PC-9 (cell line): ENCODE data around the gene KLHL18. TPM values are rescaled to one million over a fixed set of nuclear protein-coding genes. Genes with fewer than 3 reads are reported as not detected.
A peak's percentile ranks its signal among the peaks of the same experiment; 100 is the strongest.

Experiments
- BruUV-seq: library from RNA; stranded (reverse); fragments of 400-500 nt; replicated peaks from 2 replicates; lab custom pipeline; 2021; lab: Mats Ljungman, UMichigan
- CTCF ChIA-PET: fragments of 300-600 bp; sonication (Branson Sonifier 250); formaldehyde crosslinking; loops from one replicate; lab custom pipeline; 2022; ENCODE audit warnings: antibody characterized with exemption; lab: Charles Lee
- POLR2A ChIA-PET: fragments of 300-600 bp; sonication (Branson Sonifier 250); formaldehyde crosslinking; loops from one replicate; lab custom pipeline; 2022; ENCODE audit warnings: antibody characterized with exemption; ENCODE audit not compliant: unreplicated experiment; lab: Charles Lee
- DNase-seq, 2 experiments: peaks; one replicate each; pipeline versions ENCODE4 v3.0.0 to v3.0.0-alpha.2; 2015 to 2022; ENCODE audit warnings: mixed read lengths in 1 of 2
- H2AFZ ChIP-seq: fragments of 200-600 bp; sonication (generic); 2 replicates; pipeline ENCODE4 v1.8.1; 2017; ENCODE audit warnings: antibody characterized with exemption
- H3F3A ChIP-seq: fragments of 200-600 bp; sonication (generic); 2 replicates; pipeline ENCODE4 v1.8.1; 2017; ENCODE audit warnings: antibody characterized with exemption, mild to moderate bottlenecking, low read depth; ENCODE audit not compliant: insufficient read depth
- H3K27ac ChIP-seq: fragments of 200-600 bp; sonication (generic); 2 replicates; pipeline ENCODE4 v1.6.1; 2016; ENCODE audit warnings: mixed run types
- H3K27me3 ChIP-seq: fragments of 200-600 bp; sonication (generic); 2 replicates; pipeline ENCODE4 v1.6.1; 2016; ENCODE audit warnings: low read depth, mixed run types; ENCODE audit not compliant: insufficient read depth
- H3K36me3 ChIP-seq: fragments of 200-600 bp; sonication (generic); 2 replicates; pipeline ENCODE4 v1.6.1; 2016; ENCODE audit warnings: low read depth, mixed run types
- H3K4me1 ChIP-seq: fragments of 200-600 bp; sonication (generic); replicated peaks from 2 replicates; pipeline ENCODE4 v1.6.1; 2016; ENCODE audit warnings: mixed run types; ENCODE audit not compliant: insufficient read depth
- H3K4me2 ChIP-seq: fragments of 200-600 bp; sonication (generic); 2 replicates; pipeline ENCODE4 v1.6.1; 2017; ENCODE audit warnings: mixed run types
- H3K4me3 ChIP-seq: fragments of 200-600 bp; sonication (generic); 2 replicates; pipeline ENCODE4 v1.6.1; 2016; ENCODE audit warnings: mixed run types
- H3K79me2 ChIP-seq: fragments of 200-600 bp; sonication (generic); 2 replicates; pipeline ENCODE4 v1.6.1; 2017; ENCODE audit warnings: low read depth, mixed run types
- H3K9me2 ChIP-seq: fragments of 200-600 bp; sonication (generic); 2 replicates; pipeline ENCODE4 v1.8.1; 2017; ENCODE audit warnings: mild to moderate bottlenecking; ENCODE audit not compliant: insufficient read depth
- H3K9me3 ChIP-seq: fragments of 200-600 bp; sonication (generic); 2 replicates; pipeline ENCODE4 v1.8.1; 2016; ENCODE audit warnings: low read depth; ENCODE audit not compliant: insufficient read depth
- H4K20me1 ChIP-seq: fragments of 200-600 bp; sonication (generic); 2 replicates; pipeline ENCODE4 v1.8.1; 2017; ENCODE audit not compliant: insufficient read depth
- EZH2 ChIP-seq: fragments of 200-600 bp; sonication (generic); IDR thresholded peaks from 2 replicates; pipeline ENCODE4 v1.8.0; 2017; ENCODE audit warnings: antibody characterized with exemption, low read depth
- intact Hi-C: fragments of 100-400 bp; cut with micrococcal nuclease; formaldehyde crosslinking; loops from one replicate; pipeline ENCODE4 v1.10.0; 2022; ENCODE audit not compliant: unreplicated experiment
- total RNA-seq: library from RNA; stranded (reverse); gene quantifications from 2 replicates; pipeline ENCODE4 v1.2.3, GENCODE V29; 2021
- TF ChIP-seq, protein P1 (sequence below): fragments of 200-600 bp; sonication (generic); conservative IDR thresholded peaks from 2 replicates; pipeline ENCODE4 v1.6.1; 2017; ENCODE audit warnings: mixed run types, antibody characterized with exemption, mild to moderate bottlenecking, moderate library complexity

Gene KLHL18
- total RNA-seq, 1 experiment from 2014 or later, result 16.0 TPM

DNA sequence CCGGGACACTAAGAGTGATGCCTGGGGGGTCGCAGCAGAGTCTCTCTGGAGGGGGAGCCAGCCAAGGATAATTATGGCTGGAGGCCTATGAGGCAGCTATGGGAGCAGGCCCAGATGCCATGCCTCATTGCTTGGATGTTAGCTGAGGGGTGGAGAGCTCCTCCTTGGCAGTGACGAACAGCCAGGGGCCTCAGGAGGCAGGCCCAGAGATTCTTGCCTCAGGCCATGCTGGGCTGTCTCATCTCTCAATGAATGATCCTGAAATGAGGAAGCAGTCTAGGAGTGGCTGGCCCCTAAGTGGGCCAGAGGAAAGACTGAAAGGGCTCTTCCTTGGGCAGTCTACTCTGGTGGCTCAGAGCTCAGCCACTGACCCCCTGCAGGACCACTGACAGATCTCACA lies 21.4 kb upstream of the KLHL18 start:
- TF ChIP-seq, protein P1, sequence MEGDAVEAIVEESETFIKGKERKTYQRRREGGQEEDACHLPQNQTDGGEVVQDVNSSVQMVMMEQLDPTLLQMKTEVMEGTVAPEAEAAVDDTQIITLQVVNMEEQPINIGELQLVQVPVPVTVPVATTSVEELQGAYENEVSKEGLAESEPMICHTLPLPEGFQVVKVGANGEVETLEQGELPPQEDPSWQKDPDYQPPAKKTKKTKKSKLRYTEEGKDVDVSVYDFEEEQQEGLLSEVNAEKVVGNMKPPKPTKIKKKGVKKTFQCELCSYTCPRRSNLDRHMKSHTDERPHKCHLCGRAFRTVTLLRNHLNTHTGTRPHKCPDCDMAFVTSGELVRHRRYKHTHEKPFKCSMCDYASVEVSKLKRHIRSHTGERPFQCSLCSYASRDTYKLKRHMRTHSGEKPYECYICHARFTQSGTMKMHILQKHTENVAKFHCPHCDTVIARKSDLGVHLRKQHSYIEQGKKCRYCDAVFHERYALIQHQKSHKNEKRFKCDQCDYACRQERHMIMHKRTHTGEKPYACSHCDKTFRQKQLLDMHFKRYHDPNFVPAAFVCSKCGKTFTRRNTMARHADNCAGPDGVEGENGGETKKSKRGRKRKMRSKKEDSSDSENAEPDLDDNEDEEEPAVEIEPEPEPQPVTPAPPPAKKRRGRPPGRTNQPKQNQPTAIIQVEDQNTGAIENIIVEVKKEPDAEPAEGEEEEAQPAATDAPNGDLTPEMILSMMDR, result no peak
- no peak for TF ChIP-seq EZH2
- no TSS peak for BruUV-seq
- Histone ChIP-seq H3K9me3 (no peaks in the 10 kb centered on the region), H3K27ac (no peak overlapping the region), H3K4me1 (no peaks in the 10 kb centered on the region), H3K36me3 (no peaks in the 10 kb centered on the region), H4K20me1 (no peaks in the 10 kb centered on the region), H3K27me3 (no peaks in the 10 kb centered on the region), H3F3A (no peaks in the 10 kb centered on the region), H3K9me2 (no peaks in the 10 kb centered on the region), H3K4me3 (no peak overlapping the region), H2AFZ (no peak overlapping the region), H3K79me2 (no peaks in the 10 kb centered on the region), H3K4me2 (no peak overlapping the region)
- ChIA-PET POLR2A (interaction anchor here (0.7 kb wide), 1 partner anchor 47 kb away, joined by 3 read pairs; no protein-coding TSS in a partner anchor), CTCF (interaction anchor here (0.6 kb wide), 1 partner anchor 67 kb away, joined by 4 read pairs; no protein-coding TSS in a partner anchor)
- DNase-seq, result peak in 1 of 2 experiments; percentile 35
- intact Hi-C loops, result no loop called here

DNA sequence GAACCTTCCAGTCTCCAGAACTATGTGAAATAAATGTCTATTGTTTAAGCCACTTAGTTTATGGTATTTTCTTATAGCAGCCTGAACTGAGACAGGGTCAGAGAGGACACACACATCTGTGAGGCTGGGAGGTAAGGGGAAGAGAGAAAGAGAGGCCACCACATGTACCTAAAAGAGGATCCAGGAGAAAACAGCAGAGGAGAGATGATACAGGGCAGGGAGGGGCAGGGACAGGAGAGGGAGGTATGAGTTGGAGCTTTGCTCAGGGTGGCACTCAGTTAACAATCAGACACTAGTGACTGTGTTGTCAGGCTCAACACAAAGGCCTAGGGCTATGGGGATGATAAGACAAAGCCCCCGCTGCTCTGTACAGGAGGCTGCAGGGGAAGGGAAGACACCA lies 17.7 kb upstream of the KLHL18 start:
- Histone ChIP-seq H3K4me1 (no peaks in the 10 kb centered on the region), H3K9me3 (no peaks in the 10 kb centered on the region), H4K20me1 (no peaks in the 10 kb centered on the region), H3K4me3 (no peak overlapping the region), H3K9me2 (no peaks in the 10 kb centered on the region), H3K27ac (no peak overlapping the region), H3F3A (peaks cover 11% of the 10 kb centered on the region; the same call in 1 of the 2 replicates), H3K27me3 (no peaks in the 10 kb centered on the region), H2AFZ (no peak overlapping the region), H3K79me2 (no peaks in the 10 kb centered on the region), H3K36me3 (no peaks in the 10 kb centered on the region), H3K4me2 (no peak overlapping the region)
- no TSS peak for BruUV-seq
- DNase-seq, result no peak
- no peak for TF ChIP-seq EZH2
- TF ChIP-seq, protein P1, result no peak
- intact Hi-C loops, result no loop called here
- POLR2A ChIA-PET, result no interaction called here
- CTCF ChIA-PET, result no interaction called here

DNA sequence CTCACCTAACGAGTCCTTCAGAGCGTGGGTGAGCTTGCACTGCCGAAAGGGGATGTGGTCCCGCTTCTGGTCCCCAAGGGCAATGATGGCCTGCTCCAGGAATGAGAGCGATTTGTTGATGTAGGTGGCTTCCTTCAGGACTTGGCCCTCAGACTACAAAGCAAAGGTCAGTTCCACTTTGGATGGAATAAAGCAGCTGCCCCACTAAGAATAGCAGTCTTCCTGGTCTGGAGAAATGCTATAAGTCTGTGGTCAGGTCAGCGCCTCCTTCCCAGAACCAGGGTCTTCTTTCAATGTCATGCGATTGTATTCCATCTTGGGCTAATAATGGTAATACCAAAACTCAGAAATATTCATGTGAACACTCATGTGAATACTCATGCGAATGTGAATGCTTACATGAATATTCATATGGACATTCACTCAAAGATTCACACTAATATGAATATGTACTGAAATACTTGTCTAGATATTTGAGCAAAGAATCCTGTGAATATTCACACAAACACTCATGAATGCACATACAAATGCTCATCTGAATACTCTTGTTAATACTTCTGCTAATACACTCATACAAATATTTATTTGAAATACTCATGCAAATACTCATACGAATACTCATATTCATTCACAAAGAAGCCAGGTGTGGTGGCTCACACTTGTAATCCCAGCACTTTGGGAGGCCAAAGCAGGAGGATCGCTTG lies 16.9 kb upstream of the KLHL18 start:
- CTCF ChIA-PET, result interaction anchor here (0.6 kb wide), 1 partner anchor 100 kb away, joined by 3 read pairs; no protein-coding TSS in a partner anchor
- Histone ChIP-seq H2AFZ (no peak overlapping the region), H3K27me3 (no peaks in the 10 kb centered on the region)

More for the DNA sequence above, 16.9 kb upstream of the KLHL18 start:
- intact Hi-C loops, result no loop called here
- H3K4me2 ChIP-seq, result no peak overlapping the region
- no TSS peak for BruUV-seq
- POLR2A ChIA-PET, result interaction anchor here (0.5 kb wide), 1 partner anchor 249 kb away, joined by 4 read pairs; no protein-coding TSS in a partner anchor
- no peaks in the 10 kb centered on the region for H3K9me2 ChIP-seq
- no peaks in the 10 kb centered on the region for H3K36me3 ChIP-seq
- no peak for DNase-seq
- H3K79me2 ChIP-seq, result no peaks in the 10 kb centered on the region
- H4K20me1 ChIP-seq, result no peaks in the 10 kb centered on the region
- no peak overlapping the region for H3K4me3 ChIP-seq
- H3K27ac ChIP-seq, result no peak overlapping the region
- H3F3A ChIP-seq, result peaks cover 11% of the 10 kb centered on the region; the same call in 1 of the 2 replicates
- no peaks in the 10 kb centered on the region for H3K9me3 ChIP-seq
- TF ChIP-seq EZH2, result no peak
- TF ChIP-seq, protein P1, result no peak
- H3K4me1 ChIP-seq, result no peaks in the 10 kb centered on the region
